Sigmoid colon (tissue), 7 donors: ENCODE measurements around the gene UPF2. TPM values are rescaled to one million over a fixed set of nuclear protein-coding genes. Genes with fewer than 3 reads are reported as not detected.
"Not testable (repeated sequence)": the region's sequence is repeated elsewhere in the genome, so short reads cannot be mapped to it uniquely, and the experiment has no call there.

ENCODE experiments used
- DNase-seq: peaks from one replicate; pipeline ENCODE4 v3.0.0-alpha.2; 2019
- H3K27ac ChIP-seq, 4 donors: fragments of 200-600 bp; sonication (generic); one replicate each; pipeline ENCODE4 v1.5.1; 2016 to 2019; ENCODE audit warnings: mild to moderate bottlenecking in 1 of 4
- H3K27me3 ChIP-seq, 3 donors: fragments of 200-600 bp; sonication (generic); one replicate each; pipeline ENCODE4 v1.5.1; 2019; ENCODE audit warnings: mild to moderate bottlenecking in 1 of 3
- H3K36me3 ChIP-seq, 4 donors: fragments of 200-600 bp; sonication (generic); one replicate each; pipeline ENCODE4 v1.5.1; 2016 to 2019
- H3K4me1 ChIP-seq, 4 donors: fragments of 200-600 bp; sonication (generic); one replicate each; pipeline ENCODE4 v1.5.1; 2017 to 2019
- H3K4me3 ChIP-seq, 4 donors: fragments of 200-600 bp; sonication (generic); one replicate each; pipeline ENCODE4 v1.5.1; 2017 to 2019; ENCODE audit warnings: mild to moderate bottlenecking in 2 of 4, moderate library complexity in 1 of 4
- H3K9me3 ChIP-seq, 4 donors: fragments of 200-600 bp in 3 of 4; sonication (generic) in 3 of 4; one replicate each; pipeline versions ENCODE4 v1.5.1 to v1.6.1; 2013 to 2019
- EP300 ChIP-seq, 4 donors: sonication (generic); formaldehyde crosslinking; IDR thresholded peaks; one replicate each; pipeline ENCODE4 v1.6.1; 2017; ENCODE audit warnings: antibody characterized with exemption in 4 of 4
- POLR2A ChIP-seq, 2 donors: fragments of 450-650 bp; IDR thresholded peaks; one replicate each; pipeline ENCODE4 v1.6.1; 2016; ENCODE audit warnings: antibody characterized with exemption in 2 of 2, mild to moderate bottlenecking in 2 of 2, moderate library complexity in 2 of 2
- POLR2AphosphoS5 ChIP-seq, 4 donors: sonication (generic); formaldehyde crosslinking; IDR thresholded peaks; one replicate each; pipeline ENCODE4 v1.6.1; 2017; ENCODE audit warnings: antibody characterized with exemption in 4 of 4
- WGBS, 2 donors: extraction: QIAGEN DNeasy Blood & Tissue Kit; methylation state at CpG; one replicate each; pipeline ENCODE4 v1.1.7; 2013; 5-methylcytosine and 5-hydroxymethylcytosine counted together
- intact Hi-C: fragments of 100-400 bp; cut with DNase I; formaldehyde crosslinking; loops from one replicate; pipeline ENCODE4 v1.15.1; 2023
- polyA plus RNA-seq, 3 donors: library from polyadenylated mRNA; stranded (reverse); fragments of 200-250 nt; gene quantifications; one replicate each; pipeline ENCODE4 v1.2.3, GENCODE V29; 2013
- total RNA-seq, 4 donors: library from RNA; depleted of rRNA; stranded (reverse); fragments of >200 nt; gene quantifications; one replicate each; pipeline ENCODE4 v1.1.0, GENCODE V29; 2016
- TF ChIP-seq, protein P1 (sequence below), 4 experiments: fragments of 450-650 bp in 3 of 4; fragments of 200-600 bp in 1 of 4; IDR thresholded peaks; one replicate each; pipeline ENCODE4 v1.5.1; 2016 to 2019; ENCODE audit warnings: antibody characterized with exemption in 4 of 4, mild to moderate bottlenecking in 3 of 4, moderate library complexity in 2 of 4
- donor health status: healthy with polysubstance abuse.
- donor health status: Bipolar disorder and iron deficiency.
- donor health status: healthy.

Gene UPF2
- total and polyA plus RNA-seq, 7 donors = 11.4 to 36.9 (median 29.3) TPM

DNA sequence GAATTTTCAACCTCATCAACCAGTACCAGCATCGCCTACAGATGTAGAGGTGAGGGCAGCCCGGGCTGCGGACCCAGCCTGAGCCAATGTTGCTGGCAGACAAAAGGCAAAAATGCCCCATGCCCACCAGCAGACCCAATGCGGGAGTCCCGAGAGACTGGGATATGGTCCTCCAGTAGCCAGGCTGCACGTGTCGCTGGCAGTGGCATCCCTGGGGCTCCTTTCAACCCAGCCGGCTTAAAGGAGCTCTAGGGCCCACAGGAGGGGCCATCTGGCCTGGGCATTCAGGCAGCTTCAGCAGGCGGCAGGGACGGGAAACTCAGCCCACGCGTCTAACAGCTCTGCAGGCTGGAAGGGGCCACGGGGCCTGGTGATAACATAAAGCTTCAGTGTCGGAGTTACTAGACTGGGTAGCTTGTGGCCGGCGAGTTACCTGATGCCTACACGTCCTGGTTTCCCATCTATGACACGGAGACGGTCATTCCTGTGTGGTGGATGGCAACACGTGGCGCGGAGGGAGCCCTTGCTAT is 148.8 kb downstream of the UPF2 start:
- TF ChIP-seq POLR2A (IDR thresholded peaks at IDR 0.05) (no peak), POLR2AphosphoS5 (IDR thresholded peaks at IDR 0.05) (no peak), EP300 (IDR thresholded peaks at IDR 0.05) (no peak)
- TF ChIP-seq, protein P1, sequence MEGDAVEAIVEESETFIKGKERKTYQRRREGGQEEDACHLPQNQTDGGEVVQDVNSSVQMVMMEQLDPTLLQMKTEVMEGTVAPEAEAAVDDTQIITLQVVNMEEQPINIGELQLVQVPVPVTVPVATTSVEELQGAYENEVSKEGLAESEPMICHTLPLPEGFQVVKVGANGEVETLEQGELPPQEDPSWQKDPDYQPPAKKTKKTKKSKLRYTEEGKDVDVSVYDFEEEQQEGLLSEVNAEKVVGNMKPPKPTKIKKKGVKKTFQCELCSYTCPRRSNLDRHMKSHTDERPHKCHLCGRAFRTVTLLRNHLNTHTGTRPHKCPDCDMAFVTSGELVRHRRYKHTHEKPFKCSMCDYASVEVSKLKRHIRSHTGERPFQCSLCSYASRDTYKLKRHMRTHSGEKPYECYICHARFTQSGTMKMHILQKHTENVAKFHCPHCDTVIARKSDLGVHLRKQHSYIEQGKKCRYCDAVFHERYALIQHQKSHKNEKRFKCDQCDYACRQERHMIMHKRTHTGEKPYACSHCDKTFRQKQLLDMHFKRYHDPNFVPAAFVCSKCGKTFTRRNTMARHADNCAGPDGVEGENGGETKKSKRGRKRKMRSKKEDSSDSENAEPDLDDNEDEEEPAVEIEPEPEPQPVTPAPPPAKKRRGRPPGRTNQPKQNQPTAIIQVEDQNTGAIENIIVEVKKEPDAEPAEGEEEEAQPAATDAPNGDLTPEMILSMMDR (IDR thresholded peaks at IDR 0.05) = no peak
- no peak overlapping the region for H3K27ac ChIP-seq
- H3K4me1 ChIP-seq = no peaks in the 10 kb centered on the region
- H3K4me3 ChIP-seq = no peak overlapping the region
- no peak for DNase-seq
- 88 to 89% methylated on average over 22 of the region's 22 CpGs for WGBS, 2 donors
- no peaks in the 10 kb centered on the region for H3K36me3 ChIP-seq
- intact Hi-C loops = no loop called here
- H3K9me3 ChIP-seq = no peaks in the 10 kb centered on the region
- no peaks in the 10 kb centered on the region for H3K27me3 ChIP-seq

DNA sequence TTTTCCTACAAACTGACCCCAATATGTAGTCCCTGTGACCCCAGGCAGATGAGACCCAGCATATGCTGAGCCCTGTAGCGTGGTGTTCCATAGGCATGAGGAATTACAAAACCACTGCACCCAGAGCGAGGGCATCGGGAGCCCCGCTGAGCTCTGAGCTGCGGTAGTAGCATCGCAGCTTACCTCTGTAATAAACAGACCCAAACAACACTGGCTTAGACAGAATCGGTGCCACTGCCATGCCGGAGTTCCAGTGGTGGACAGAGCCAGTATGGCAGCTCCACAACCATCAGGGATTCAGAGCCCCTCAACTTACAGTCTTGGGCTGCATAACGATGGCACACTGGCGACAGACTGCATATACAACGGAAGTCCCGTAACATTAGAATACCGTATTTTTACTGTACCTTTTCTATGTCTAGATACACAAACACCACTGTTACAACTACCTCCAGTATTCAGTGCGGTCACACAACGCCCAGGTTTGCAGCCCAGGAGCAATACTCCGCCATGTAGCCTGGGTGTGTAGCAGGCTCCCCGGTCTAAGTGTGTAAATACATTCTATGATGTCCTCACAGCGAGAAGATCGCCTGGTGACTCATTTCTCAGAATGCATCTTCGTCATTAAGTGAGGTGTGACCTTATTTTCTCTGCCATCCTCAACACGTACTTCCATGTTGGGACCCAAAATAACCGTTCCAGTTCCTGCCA is 150.7 kb downstream of the UPF2 start:
- Histone ChIP-seq H3K27ac (no peak overlapping the region), H3K4me1 (no peaks in the 10 kb centered on the region), H3K36me3 (no peaks in the 10 kb centered on the region), H3K9me3 (no peaks in the 10 kb centered on the region), H3K27me3 (no peaks in the 10 kb centered on the region), H3K4me3 (no peak overlapping the region)
- TF ChIP-seq POLR2AphosphoS5 (IDR thresholded peaks at IDR 0.05) (no peak), EP300 (IDR thresholded peaks at IDR 0.05) (no peak), POLR2A (IDR thresholded peaks at IDR 0.05) (no peak)
- TF ChIP-seq, protein P1 (IDR thresholded peaks at IDR 0.05) = no peak
- intact Hi-C loops = no loop called here
- WGBS, 2 donors = 96% methylated on average over 22 of the region's 22 CpGs
- DNase-seq = no peak

DNA sequence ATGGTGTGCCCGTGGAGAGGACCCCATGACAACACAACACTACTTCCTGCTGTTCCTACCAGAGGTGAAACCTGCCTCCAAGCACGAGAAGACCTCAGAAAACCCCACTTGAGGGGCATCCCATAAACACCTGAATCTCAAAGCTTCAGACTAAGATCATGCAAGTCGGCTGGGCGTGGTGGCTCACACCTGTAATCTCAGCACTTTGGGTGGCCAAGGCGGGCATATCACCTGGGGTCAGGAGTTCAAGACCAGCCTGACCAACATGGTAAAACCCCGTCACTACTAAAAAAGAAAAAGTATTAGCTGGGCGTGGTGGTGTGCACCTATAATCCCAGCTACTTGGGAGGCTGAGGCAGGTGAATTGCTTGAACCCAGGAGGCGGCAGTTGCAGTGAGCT is 153.3 kb downstream of the UPF2 start:
- intact Hi-C loops, H3K9me3 ChIP-seq, H3K4me3 ChIP-seq, H3K27me3 ChIP-seq, H3K36me3 ChIP-seq, H3K4me1 ChIP-seq, H3K27ac ChIP-seq, DNase-seq: not testable (repeated sequence)
- 82 to 86% methylated on average over 8 of the region's 8 CpGs for WGBS, 2 donors

DNA sequence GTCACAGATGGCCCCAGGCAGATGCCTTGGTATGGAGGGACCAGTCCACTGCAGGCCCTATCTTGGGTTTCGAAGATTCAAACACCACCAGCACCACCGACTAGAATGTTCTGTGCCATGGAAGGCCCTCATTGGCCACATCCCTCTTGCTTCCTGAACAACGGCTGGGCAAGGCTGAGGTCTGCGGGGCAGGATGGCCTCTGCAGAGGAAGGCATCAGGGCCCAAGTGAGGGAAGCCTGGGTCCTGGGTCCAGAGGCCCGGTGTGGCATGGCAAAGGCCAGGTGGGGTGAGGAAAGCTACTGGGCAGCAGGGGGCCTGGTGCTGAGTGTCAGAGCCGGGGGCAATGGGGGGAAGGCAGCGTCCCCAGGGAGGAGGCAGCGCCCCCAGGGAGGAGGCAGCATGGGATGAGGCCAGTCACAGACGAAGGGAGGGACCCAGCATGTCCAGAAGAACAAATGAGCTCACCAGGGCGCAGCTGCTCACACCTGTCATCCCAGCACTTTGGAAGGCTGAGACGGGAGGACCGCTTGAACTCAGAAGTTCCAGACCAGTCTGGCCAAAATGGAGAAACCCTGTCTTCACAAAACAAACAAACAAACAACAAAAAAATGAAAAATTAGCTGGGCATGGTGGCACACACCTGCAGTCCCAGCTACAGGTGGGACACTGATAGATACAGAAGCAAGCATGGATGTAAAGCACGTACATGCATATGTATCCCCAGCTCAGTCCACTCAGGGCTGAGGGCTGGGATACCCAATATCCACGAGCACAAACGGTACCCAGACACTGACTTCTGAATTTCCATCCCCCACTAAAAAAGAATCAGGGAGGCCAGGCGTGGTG is 155.0 kb downstream of the UPF2 start:
- TF ChIP-seq, protein P1 (IDR thresholded peaks at IDR 0.05) = no peak
- TF ChIP-seq POLR2AphosphoS5 (IDR thresholded peaks at IDR 0.05) = no peak
- no peak for TF ChIP-seq EP300 (IDR thresholded peaks at IDR 0.05)
- no peak for TF ChIP-seq POLR2A (IDR thresholded peaks at IDR 0.05)
- intact Hi-C loops = no loop called here
- 90 to 91% methylated on average over 16 of the region's 16 CpGs for WGBS, 2 donors
- H3K4me3 ChIP-seq = no peak overlapping the region
- no peaks in the 10 kb centered on the region for H3K9me3 ChIP-seq
- no peak for DNase-seq
- no peaks in the 10 kb centered on the region for H3K36me3 ChIP-seq
- H3K4me1 ChIP-seq = no peaks in the 10 kb centered on the region
- no peaks in the 10 kb centered on the region for H3K27me3 ChIP-seq
- H3K27ac ChIP-seq = no peak overlapping the region

DNA sequence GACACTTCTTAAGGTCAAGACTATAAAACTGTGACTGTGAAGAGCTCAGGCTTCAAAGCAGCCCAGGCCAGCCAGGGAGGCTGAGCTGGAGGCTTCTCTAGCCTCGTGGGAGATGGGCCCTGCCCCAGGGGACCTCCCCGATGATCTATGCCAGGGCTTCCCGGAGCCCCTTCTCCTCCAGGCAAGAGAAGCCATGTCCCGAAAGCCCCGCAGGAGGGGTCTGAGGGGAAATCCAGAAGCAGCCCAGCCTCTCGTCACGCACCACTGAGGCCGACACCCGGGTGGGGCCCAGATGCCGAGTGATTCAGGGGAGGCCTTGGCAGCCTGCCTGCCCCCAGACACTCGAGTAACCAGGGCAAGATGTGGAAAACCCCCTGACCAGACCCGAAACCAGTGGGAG is 155.8 kb downstream of the UPF2 start:
- no peaks in the 10 kb centered on the region for H3K27me3 ChIP-seq
- WGBS, 2 donors = 71 to 78% methylated on average over 12 of the region's 12 CpGs
- TF ChIP-seq POLR2A (IDR thresholded peaks at IDR 0.05) = no peak
- no peak for TF ChIP-seq EP300 (IDR thresholded peaks at IDR 0.05)
- TF ChIP-seq, protein P1 (IDR thresholded peaks at IDR 0.05) = no peak
- TF ChIP-seq POLR2AphosphoS5 (IDR thresholded peaks at IDR 0.05) = no peak
- no peak overlapping the region for H3K4me3 ChIP-seq
- intact Hi-C loops = no loop called here
- no peaks in the 10 kb centered on the region for H3K4me1 ChIP-seq
- H3K36me3 ChIP-seq = no peaks in the 10 kb centered on the region
- no peaks in the 10 kb centered on the region for H3K9me3 ChIP-seq
- H3K27ac ChIP-seq = no peak overlapping the region
- DNase-seq = no peak
